Ureter (tissue), 1 donor: ENCODE results near the gene PRKAB1. TPM values are rescaled to one million over a fixed set of nuclear protein-coding genes. Genes with fewer than 3 reads are reported as not detected.

Source experiments
- DNase-seq: peaks from one replicate; pipeline ENCODE4 v3.0.0-alpha.2; 2020; ENCODE audit warnings: low spot score
- total RNA-seq: library from RNA; stranded (reverse); gene quantifications from one replicate; pipeline ENCODE4 v1.2.4, GENCODE V29; 2023
- donor health status: DM: yes; HTN: yes; CAD: no.

Gene PRKAB1
- total RNA-seq, 1 donor from 2014 or later, result 72.3 TPM

DNA sequence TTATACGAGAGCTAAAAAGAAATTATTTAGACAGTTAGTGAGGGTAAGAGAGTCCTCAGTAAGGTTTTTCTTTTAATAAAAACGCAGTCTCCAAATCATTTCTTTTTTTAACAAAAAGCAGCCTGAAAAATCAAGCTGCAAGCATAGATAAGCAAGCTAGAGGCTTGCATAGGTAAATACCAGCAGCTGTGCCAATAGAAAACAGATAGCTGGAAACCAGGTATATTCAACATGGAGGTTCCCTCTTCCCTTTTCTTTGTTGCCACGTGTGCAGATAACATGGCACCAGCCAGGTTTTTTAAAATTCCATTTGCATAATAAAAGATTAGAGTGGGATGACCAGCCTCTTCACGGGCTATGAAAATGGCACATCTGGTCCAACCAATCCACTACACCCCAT lies 6.1 kb upstream of the PRKAB1 start:
- DNase-seq, result no peak

DNA sequence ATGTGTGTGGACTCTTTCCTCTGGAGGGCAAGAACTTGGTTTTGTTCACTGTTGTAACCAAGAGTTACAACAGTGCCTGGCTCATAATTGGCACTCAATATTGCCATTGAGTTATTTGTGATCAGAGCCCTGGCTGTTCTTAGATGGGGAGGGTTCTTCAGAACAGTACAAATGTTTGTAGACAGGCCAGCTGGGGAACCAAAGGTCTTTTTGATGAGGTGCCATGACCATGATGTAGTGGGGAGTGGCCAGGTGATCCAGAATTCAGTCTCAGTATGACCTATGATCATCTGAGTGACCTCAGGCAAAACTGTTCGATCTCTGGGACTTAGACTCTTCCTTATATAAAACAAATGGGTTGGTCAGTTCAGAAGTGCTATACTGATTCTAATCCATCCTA lies 3.3 kb upstream of the PRKAB1 start:
- DNase-seq, result no peak

GRCh38 chr12:119665164-119665929 lies 2.6 kb upstream of the PRKAB1 start:
- DNase-seq, result no peak

DNA sequence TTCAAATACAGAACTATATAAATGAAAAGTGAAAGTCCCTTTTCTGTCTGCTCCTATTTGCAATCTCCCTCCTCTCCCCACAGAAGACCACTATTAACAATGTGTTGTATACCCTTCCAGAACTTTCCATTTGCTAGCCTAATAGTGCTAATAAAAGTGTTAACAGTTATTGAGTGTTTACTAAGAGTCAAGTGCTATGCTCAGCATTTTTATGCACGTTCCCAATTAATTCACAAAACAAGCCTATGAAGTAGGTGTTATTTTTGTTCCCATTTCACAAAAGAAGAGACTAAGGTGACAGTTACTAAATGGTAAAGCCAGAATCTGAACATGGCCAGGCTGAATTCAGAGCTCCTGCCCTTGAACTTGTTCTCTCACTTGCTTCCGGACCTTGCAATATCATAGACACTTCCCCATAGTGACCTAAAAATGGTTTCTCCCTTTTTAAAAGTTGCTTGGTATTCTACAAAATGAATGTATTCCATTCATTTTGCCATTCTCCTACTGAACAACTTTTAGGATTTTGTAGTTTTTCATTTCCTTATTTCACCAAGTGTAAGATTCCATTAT lies 1.6 kb upstream of the PRKAB1 start:
- DNase-seq, result no peak

- DNase-seq, result no peak
Measured at GRCh38 chr12:119666900-119667576, 895 bp upstream of the PRKAB1 start.

DNA sequence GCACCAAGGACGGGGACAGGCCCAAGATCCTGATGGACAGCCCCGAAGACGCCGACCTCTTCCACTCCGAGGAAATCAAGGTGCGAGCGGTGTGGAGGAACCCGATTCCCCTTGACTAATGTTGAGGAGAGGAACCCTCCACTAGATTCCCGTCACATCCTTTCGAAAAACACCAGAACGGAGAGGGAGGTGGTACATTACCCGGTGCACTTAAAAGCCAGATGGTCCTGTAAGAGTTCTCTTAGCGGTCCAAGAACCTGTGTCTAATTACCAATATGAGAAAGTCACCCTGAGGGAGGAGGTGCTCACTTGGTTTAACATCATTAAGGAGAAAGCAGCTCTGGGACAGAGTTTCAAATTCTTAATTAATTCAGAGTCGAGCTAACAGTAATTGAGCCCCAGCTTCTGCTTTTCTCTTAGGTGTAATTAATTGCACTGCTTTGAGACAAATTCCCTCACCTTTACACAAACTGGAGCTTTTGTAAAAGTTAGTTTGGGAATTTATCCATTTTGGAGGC lies 450 bp downstream of the PRKAB1 start:
- DNase-seq, result no peak

DNA sequence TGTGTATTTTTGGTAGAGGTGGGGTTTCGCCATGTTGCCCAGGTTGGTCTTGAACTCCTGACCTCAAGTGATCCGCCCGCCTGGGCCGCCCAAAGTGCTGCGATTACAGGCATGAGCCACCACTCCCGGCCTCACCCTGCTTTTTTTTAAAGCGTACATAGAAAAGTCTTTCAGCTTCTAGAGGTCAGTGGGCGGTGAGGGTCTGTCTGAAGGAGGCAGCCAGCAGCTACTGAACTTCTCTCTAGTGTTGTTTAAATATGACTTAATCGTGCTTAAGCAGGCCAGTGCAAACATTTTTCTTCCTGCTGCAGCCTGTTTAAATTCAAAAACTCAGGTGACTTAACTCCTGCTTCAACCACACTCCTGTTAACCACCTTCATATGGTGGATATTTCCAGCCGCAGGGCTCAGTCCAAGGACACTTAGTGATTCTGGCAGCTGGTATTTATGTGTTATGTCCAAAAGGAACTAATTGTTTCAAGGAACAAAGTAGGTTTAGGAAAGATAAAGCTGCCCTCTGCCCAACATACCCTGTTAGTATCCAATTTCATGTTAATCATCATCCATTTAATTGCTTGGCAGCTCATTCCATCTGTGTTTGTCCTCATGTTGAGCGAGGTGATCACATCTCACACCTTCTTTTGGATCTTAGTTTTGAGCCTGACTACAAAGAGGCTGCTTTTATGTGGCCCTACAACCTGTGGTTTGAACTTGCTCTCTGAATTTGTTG lies 2.0 kb downstream of the PRKAB1 start:
- peak; percentile 57 for DNase-seq

GRCh38 chr12:119671070-119671469 lies 3.1 kb downstream of the PRKAB1 start:
- DNase-seq, result no peak

DNA sequence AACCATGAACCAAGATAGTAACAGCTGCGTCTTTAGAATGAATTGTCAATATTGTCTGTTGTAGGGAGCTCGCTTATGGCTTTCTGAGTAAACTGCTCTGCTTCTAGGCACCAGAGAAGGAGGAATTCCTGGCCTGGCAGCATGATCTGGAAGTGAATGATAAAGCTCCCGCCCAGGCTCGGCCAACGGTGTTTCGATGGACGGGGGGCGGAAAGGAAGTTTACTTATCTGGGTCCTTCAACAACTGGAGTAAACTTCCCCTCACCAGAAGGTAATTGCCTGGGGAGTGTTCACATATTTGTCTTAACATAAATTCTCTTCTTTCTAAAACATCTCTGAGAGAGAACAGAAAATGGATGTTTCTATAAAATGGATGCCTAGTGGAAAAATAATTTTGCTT lies 4.3 kb downstream of the PRKAB1 start:
- DNase-seq, result no peak

DNA sequence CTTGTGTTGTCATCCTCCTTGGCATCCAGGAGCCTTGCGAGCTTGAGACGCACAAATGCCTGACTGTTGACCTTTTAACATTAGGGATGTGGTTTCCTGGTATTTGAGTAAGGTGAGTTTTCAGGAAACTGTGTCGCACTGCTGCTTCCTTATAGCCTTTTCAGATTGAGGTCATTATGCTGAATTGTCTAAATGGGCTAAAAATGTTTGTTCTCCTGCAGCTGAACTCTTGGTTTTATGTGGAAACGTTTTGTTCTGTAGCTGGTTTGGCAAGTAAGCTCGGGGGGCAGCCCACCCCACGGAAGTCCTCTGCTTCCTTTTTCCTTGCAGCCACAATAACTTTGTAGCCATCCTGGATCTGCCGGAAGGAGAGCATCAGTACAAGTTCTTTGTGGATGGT lies 5.7 kb downstream of the PRKAB1 start:
- DNase-seq, result no peak

DNA sequence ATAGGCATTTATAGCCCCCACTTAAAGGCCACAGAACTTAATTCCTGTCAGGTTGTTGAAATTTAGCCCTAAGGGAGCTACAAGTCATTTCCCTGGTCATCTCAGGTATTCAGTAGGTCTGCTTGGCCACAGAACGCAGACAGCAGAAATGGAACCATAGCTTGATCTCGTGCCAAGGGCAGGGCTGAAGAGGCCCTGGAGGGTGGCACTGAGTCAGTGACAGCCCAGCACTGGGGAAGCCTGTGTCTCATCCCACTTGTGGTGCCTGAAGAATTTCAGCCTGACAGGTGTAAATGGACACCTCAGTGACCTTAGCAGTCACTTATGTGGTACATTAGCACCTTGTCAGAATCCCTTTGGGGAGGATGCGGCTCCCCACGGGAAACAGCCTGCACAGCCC lies 6.6 kb downstream of the PRKAB1 start:
- DNase-seq, result no peak

- DNase-seq, result no peak
Measured at GRCh38 chr12:119676022-119676421, 8.1 kb downstream of the PRKAB1 start.

DNA sequence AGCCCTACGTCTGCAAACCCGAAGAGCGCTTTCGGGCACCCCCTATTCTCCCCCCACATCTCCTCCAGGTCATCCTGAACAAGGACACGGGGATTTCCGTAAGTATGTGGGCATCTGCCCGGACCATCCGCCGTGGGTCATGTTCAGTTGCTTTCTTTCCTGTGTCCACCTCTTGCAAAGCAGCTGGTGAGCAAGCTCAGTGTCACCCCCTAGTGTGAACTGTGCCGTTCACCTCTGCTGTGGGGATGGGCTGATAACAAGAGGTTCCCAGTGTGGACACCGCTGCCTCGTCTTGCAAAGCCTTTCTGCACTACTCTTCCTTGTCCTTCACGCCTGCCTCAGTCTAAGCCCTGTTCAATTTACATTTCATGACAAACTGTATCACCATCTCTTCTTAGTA lies 8.6 kb downstream of the PRKAB1 start:
- DNase-seq, result no peak

DNA sequence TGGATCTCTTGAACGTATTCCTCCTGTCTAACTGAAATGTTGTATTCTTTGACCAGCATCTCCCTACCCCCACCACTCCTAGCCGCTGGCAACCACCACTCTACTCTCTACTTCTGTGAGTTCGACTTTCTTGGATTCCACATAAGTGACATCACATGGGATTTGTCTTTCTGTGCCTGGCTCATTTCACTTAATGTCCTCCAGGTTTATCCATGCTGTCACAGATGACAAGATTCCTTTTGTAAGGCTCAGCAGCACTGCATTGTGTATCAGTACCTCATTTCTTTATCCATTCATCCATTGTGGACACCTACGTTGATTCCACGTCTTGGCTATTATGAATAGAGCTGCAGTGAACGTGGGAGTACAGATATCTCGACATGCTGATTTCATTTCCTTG lies 10.5 kb downstream of the PRKAB1 start:
- no peak for DNase-seq

DNA sequence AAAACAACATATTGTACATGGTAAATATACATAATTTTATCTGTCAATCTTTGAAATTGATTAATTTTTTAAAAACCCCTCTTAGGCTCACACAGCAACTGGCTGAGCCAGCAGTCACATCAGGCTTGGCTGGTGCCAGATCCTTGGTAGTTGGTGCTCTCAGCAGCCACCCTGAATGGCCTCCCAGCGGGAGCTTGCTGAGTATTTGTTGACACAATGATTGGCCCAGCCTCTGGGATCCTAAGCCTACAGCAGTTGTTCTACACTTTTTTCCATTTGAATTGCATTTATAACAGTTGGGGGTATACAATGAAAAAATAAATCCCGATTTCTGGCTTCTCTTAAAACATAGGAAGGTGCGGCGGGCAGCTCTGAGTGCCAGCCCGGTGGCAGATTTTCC lies 11.1 kb downstream of the PRKAB1 start:
- DNase-seq, result no peak

- no peak for DNase-seq
Measured at GRCh38 chr12:119679490-119679889, 11.6 kb downstream of the PRKAB1 start.

GRCh38 chr12:119681111-119681510 lies 13.2 kb downstream of the PRKAB1 start:
- no peak for DNase-seq

DNA sequence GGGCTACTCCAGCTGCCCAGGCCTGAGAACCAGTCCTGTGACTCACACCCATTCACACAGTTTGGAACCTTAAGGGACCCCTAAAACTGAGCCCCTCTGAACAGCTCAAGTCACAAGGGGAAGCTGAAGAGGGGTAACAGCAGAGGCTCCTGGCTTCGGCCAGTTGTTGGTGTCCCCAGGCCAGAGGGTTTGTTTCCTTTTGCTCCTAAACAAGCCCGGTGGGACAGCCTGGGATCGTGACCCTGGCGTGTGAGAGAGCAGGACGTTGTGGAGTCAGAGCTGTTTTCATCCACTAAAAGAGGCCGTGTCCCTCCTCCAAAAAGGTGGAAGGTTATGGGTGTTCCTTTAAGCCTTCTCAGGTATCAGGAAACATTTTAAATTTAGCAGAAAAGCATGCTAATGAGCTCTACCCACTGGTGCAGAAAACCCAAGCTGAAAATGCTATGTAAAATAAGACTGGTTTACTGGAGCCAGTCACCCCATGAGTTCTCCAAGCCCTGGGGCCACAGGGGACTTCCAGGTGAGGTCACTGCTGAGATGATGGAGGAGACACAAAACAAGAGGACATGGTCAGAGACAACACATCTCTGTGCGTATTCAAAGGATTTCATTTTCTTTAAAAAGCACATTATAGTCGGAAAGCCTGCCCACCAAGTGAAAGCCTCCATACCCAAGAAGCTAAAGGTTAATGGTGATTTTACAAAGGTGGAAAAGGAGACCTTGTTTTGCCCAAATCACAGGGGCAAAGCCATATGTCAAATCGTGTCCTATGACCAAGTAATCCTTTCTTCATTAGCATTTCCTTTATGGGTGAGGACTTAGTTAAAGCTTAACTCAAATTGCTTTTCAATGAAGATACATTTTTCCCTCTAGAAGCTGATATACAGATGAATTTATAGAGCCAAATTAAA lies 14.1 kb downstream of the PRKAB1 start:
- no peak for DNase-seq

- DNase-seq, result no peak
Measured at GRCh38 chr12:119682639-119683252, 14.8 kb downstream of the PRKAB1 start.

- DNase-seq, result no peak
Measured at GRCh38 chr12:119683413-119683812, 15.5 kb downstream of the PRKAB1 start.

GRCh38 chr12:119683816-119684215 lies 15.9 kb downstream of the PRKAB1 start:
- DNase-seq, result no peak
